ENCODE results near the gene AGBL1.

AGBL1 gene

GRCh38 chr15:86917361-86917671, 837.6 kb downstream of the AGBL1 start:
- Histone ChIP-seq H3K4me3 (ENCODE audit: low read depth, low read length) (no peak overlapping the region), H3K27ac (ENCODE audit: extremely low read depth, low read depth, low read length) (no peak overlapping the region), H3K4me1 (ENCODE audit: control insufficient read depth, insufficient read depth, low read length) (0 out of 2 replicates have a peak, but pooled peaks cover 7% of the 10 kb centered on the region), H3K36me3 (ENCODE audit: control insufficient read depth in 2 of 2, insufficient read depth in 1 of 2, low read length in 2 of 2) (no peaks in the 10 kb centered on the region), H3K9me3 (ENCODE audit: control insufficient read depth, insufficient read depth, low read depth, low read length) (no peaks in the 10 kb centered on the region)
- CTCF ChIA-PET, result interaction anchor here (0.5 to 1.1 kb wide), 3 partner anchors 29 to 932 kb away, joined by 3 to 4 read pairs (median 3); no protein-coding TSS in a partner anchor
- POLR2A ChIA-PET, result no interaction called here
- no peak for TF ChIP-seq ATF2 (tag by site-specific recombination; IDR thresholded peaks at IDR 0.05; ENCODE audit: low read depth)
- no peak for TF ChIP-seq ZNF654 (tag by site-specific recombination; IDR thresholded peaks at IDR 0.05; ENCODE audit: low read depth)
- TF ChIP-seq EGR2 (tag by site-specific recombination; IDR thresholded peaks at IDR 0.05; ENCODE audit: low read depth), result no peak
- TF ChIP-seq ZXDB (tag by site-specific recombination; IDR thresholded peaks at IDR 0.05), result no peak
- no peak for TF ChIP-seq TRIM28 (IDR thresholded peaks at IDR 0.05; ENCODE audit: borderline replicate concordance, low read length)
- no peak for TF ChIP-seq ZNF274 (IDR thresholded peaks at IDR 0.05; ENCODE audit: low read length)
- TF ChIP-seq ZNF274 (tag by site-specific recombination; IDR thresholded peaks at IDR 0.05; ENCODE audit: borderline replicate concordance), result no peak
- TF ChIP-seq ZNF791 (tag by site-specific recombination; IDR thresholded peaks at IDR 0.05), result no peak
- no peak for TF ChIP-seq PATZ1 (tag by site-specific recombination; IDR thresholded peaks at IDR 0.05)
- no peak for TF ChIP-seq REPIN1 (tag by site-specific recombination; IDR thresholded peaks at IDR 0.05; ENCODE audit: low read depth)
- no peak for TF ChIP-seq ZNF324 (tag by site-specific recombination; IDR thresholded peaks at IDR 0.05)
- TF ChIP-seq TCF7L2 (IDR thresholded peaks at IDR 0.05; ENCODE audit: borderline replicate concordance, low read depth, low read length), result no peak

- H3K9me3 ChIP-seq (ENCODE audit: control insufficient read depth, insufficient read depth, low read depth, low read length), result no peaks in the 10 kb centered on the region
- no peak overlapping the region for H3K27ac ChIP-seq (ENCODE audit: extremely low read depth, low read depth, low read length)
- 0 out of 2 replicates have a peak, but pooled peaks cover 7% of the 10 kb centered on the region for H3K4me1 ChIP-seq (ENCODE audit: control insufficient read depth, insufficient read depth, low read length)
- TF ChIP-seq HOXD13 (CRISPR knock-in tag; IDR thresholded peaks at IDR 0.05; ENCODE audit: borderline replicate concordance) (no peak), KLF7 (tag by site-specific recombination; IDR thresholded peaks at IDR 0.05; ENCODE audit: borderline replicate concordance) (no peak), SP3 (tag by site-specific recombination; IDR thresholded peaks at IDR 0.05) (no peak)
- no peaks in the 10 kb centered on the region for H3K36me3 ChIP-seq (ENCODE audit: control insufficient read depth in 2 of 2, insufficient read depth in 1 of 2, low read length in 2 of 2)
- no peak overlapping the region for H3K4me3 ChIP-seq (ENCODE audit: low read depth, low read length)
- CTCF ChIA-PET, result interaction anchor here (1.1 kb wide), 1 partner anchor 14 kb away, joined by 3 read pairs; no protein-coding TSS in a partner anchor
- POLR2A ChIA-PET, result no interaction called here
These were observed 839.9 kb downstream of the AGBL1 start for GRCh38 chr15:86919581-86919980.

- H3K9me3 ChIP-seq (ENCODE audit: control insufficient read depth, insufficient read depth, low read depth, low read length), result no peaks in the 10 kb centered on the region; the same call in 1 of the 2 replicates
- H3K36me3 ChIP-seq (ENCODE audit: control insufficient read depth in 2 of 2, insufficient read depth in 1 of 2, low read length in 2 of 2), result no peaks in the 10 kb centered on the region
- ChIA-PET POLR2A (no interaction called here), CTCF (no interaction called here)
- H3K27ac ChIP-seq (ENCODE audit: extremely low read depth, low read depth, low read length), result no peak overlapping the region
- no peaks in the 10 kb centered on the region for H3K4me1 ChIP-seq (ENCODE audit: control insufficient read depth, insufficient read depth, low read length)
- no peak overlapping the region for H3K4me3 ChIP-seq (ENCODE audit: low read depth, low read length)
- TF ChIP-seq PRDM6 (tag by site-specific recombination; IDR thresholded peaks at IDR 0.05) (no peak), ZNF19 (tag by site-specific recombination; IDR thresholded peaks at IDR 0.05; ENCODE audit: low read depth) (no peak), ZNF639 (tag by site-specific recombination; IDR thresholded peaks at IDR 0.05) (no peak), YY2 (tag by site-specific recombination; IDR thresholded peaks at IDR 0.05) (no peak), PRDM4 (tag by site-specific recombination; IDR thresholded peaks at IDR 0.05) (no peak), ZBTB44 (tag by site-specific recombination; IDR thresholded peaks at IDR 0.05) (no peak), ZNF624 (tag by site-specific recombination; IDR thresholded peaks at IDR 0.05) (no peak)
These were observed 849.8 kb downstream of the AGBL1 start for GRCh38 chr15:86929461-86929860.
